ENCODE data around the gene SIPA1L3.
"Not testable (repeated sequence)": the region's sequence is repeated elsewhere in the genome, so short reads cannot be mapped to it uniquely, and the experiment has no call there.

The SIPA1L3 gene

GRCh38 chr19:38213469-38213868 is 306.5 kb downstream of the SIPA1L3 start:
- DNase-seq (ENCODE audit: low read depth) = no peak

- DNase-seq (ENCODE audit: low read depth) = peak; percentile 74
Observed at GRCh38 chr19:38213911-38214625, 307.1 kb downstream of the SIPA1L3 start.

GRCh38 chr19:38216785-38217641 is 310.0 kb downstream of the SIPA1L3 start:
- no peak for DNase-seq (ENCODE audit: low read depth)

GRCh38 chr19:38218204-38218603 is 311.2 kb downstream of the SIPA1L3 start:
- DNase-seq (ENCODE audit: low read depth) = no peak

- no peak for DNase-seq (ENCODE audit: low read depth)
Observed at GRCh38 chr19:38219221-38219620, 312.2 kb downstream of the SIPA1L3 start.

- no peak for DNase-seq (ENCODE audit: low read depth)
Observed at GRCh38 chr19:38221421-38221820, 314.4 kb downstream of the SIPA1L3 start.

- DNase-seq (ENCODE audit: low read depth) = no peak
Observed at GRCh38 chr19:38221919-38222830, 315.2 kb downstream of the SIPA1L3 start.

- DNase-seq (ENCODE audit: low read depth) = no peak
Observed at GRCh38 chr19:38223119-38223523, 316.1 kb downstream of the SIPA1L3 start.

- DNase-seq (ENCODE audit: low read depth) = no peak
Observed at GRCh38 chr19:38223617-38224013, 316.6 kb downstream of the SIPA1L3 start.

- DNase-seq (ENCODE audit: low read depth) = peak; percentile 76
Observed at GRCh38 chr19:38224014-38224862, 317.2 kb downstream of the SIPA1L3 start, which contains the start of gene DPF1. TSS of gene DPF1 (minus strand) at chr19:38224222. CDS start at chr19:38224142, 80 bp downstream.

- DNase-seq (ENCODE audit: low read depth) = not testable (repeated sequence)
Observed at GRCh38 chr19:38224863-38225218, 317.8 kb downstream of the SIPA1L3 start.

GRCh38 chr19:38227287-38228004 is 320.4 kb downstream of the SIPA1L3 start:
- no peak for DNase-seq (ENCODE audit: low read depth)

GRCh38 chr19:38228005-38228377 is 321.0 kb downstream of the SIPA1L3 start:
- no peak for DNase-seq (ENCODE audit: low read depth)

GRCh38 chr19:38228491-38229439 is 321.8 kb downstream of the SIPA1L3 start:
- DNase-seq (ENCODE audit: low read depth) = no peak

- peak; percentile 81 for DNase-seq (ENCODE audit: low read depth)
Observed at GRCh38 chr19:38229585-38230073, 322.6 kb downstream of the SIPA1L3 start.

GRCh38 chr19:38230506-38231133 is 323.6 kb downstream of the SIPA1L3 start:
- not testable (repeated sequence) for DNase-seq (ENCODE audit: low read depth)

GRCh38 chr19:38231918-38232317 is 324.9 kb downstream of the SIPA1L3 start:
- DNase-seq (ENCODE audit: low read depth) = no peak

GRCh38 chr19:38233740-38234251 is 326.8 kb downstream of the SIPA1L3 start:
- peak; percentile 77 for DNase-seq (ENCODE audit: low read depth)
